HTR-8/SVneo (cell line): ENCODE measurements around the gene ARHGAP20.

Source experiments
- DNase-seq: peaks from one replicate; pipeline ENCODE4 v3.0.0; 2011; ENCODE audit warnings: low spot score, mixed read lengths; ENCODE audit not compliant: insufficient read length
- FAIRE-seq: peaks from 2 replicates; lab custom pipeline; 2011; peaks lifted over from hg19 to GRCh38; lab: Jason Lieb, UNC

The ARHGAP20 gene

GRCh38 chr11:110544779-110545178 lies 167.5 kb downstream of the ARHGAP20 start:
- no peak for DNase-seq

GRCh38 chr11:110538154-110538553 lies 174.1 kb downstream of the ARHGAP20 start:
- no peak for FAIRE-seq
- no peak for DNase-seq

More at GRCh38 chr11:110544779-110545178, 167.5 kb downstream of the ARHGAP20 start:
- no peak for FAIRE-seq

GRCh38 chr11:110530900-110531741 lies 181.1 kb downstream of the ARHGAP20 start:
- FAIRE-seq (peak; percentile 33), DNase-seq (no peak)

- DNase-seq = no peak
- FAIRE-seq = no peak
Measured at GRCh38 chr11:110529043-110529442, 183.2 kb downstream of the ARHGAP20 start.

- DNase-seq (no peak), FAIRE-seq (no peak)
Measured at GRCh38 chr11:110527146-110527545, 185.1 kb downstream of the ARHGAP20 start.
